Activated CD4-positive, alpha-beta T cell treated with anti-CD3 and anti-CD28 coated beads, Interleukin-2, amount 50 U/mL, for 4 hours (primary cell): ENCODE measurements around the gene SWAP70.

Experiments
- DNase-seq, 2 experiments: peaks; one replicate each; pipeline ENCODE4 v3.0.0-alpha.2; 2020

SWAP70 gene

GRCh38 chr11:9780929-9781328, 117.1 kb downstream of the SWAP70 start:
- DNase-seq: no peak

- DNase-seq: no peak
Observed at GRCh38 chr11:9783986-9784385, 120.1 kb downstream of the SWAP70 start.

GRCh38 chr11:9784602-9785315, 120.9 kb downstream of the SWAP70 start:
- no peak for DNase-seq

GRCh38 chr11:9787260-9787659, 123.4 kb downstream of the SWAP70 start:
- no peak for DNase-seq

- DNase-seq: no peak
Observed at GRCh38 chr11:9787981-9788521, 124.2 kb downstream of the SWAP70 start.

GRCh38 chr11:9789910-9790309, 126.0 kb downstream of the SWAP70 start:
- DNase-seq: no peak

GRCh38 chr11:9790703-9791102, 126.8 kb downstream of the SWAP70 start:
- DNase-seq: no peak

GRCh38 chr11:9796266-9796665, 132.4 kb downstream of the SWAP70 start:
- no peak for DNase-seq

GRCh38 chr11:9796854-9797253, 133.0 kb downstream of the SWAP70 start:
- DNase-seq: no peak

- DNase-seq: no peak
Observed at GRCh38 chr11:9797300-9797699, 133.4 kb downstream of the SWAP70 start.

GRCh38 chr11:9799886-9800285, 136.0 kb downstream of the SWAP70 start:
- no peak for DNase-seq

- no peak for DNase-seq
Observed at GRCh38 chr11:9802291-9802861, 138.5 kb downstream of the SWAP70 start.
